ENCODE results near the gene RFC4.

DNA sequence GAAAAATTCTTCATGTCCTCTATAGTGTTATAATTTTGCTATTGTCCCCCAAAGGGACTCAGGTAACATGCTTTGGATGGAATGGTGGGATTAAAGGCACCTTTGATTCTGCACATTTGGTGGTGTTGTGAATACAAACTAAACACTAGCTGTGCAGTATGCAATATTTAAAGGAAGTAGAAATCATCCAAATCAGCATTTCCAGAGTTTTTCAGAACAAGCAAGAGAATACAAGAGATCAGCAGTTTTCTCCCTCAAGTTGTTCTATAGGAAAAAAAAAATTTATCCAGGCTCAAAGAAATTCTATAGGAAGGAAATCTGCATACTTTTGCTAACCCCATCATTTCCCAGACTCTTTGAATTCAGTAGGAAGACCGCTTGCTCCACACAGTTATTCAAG is 26.0 kb upstream of the RFC4 start:
- TF ChIP-seq YY1 (tag by site-specific recombination; IDR thresholded peaks at IDR 0.05): no peak
- TF ChIP-seq, protein P1, sequence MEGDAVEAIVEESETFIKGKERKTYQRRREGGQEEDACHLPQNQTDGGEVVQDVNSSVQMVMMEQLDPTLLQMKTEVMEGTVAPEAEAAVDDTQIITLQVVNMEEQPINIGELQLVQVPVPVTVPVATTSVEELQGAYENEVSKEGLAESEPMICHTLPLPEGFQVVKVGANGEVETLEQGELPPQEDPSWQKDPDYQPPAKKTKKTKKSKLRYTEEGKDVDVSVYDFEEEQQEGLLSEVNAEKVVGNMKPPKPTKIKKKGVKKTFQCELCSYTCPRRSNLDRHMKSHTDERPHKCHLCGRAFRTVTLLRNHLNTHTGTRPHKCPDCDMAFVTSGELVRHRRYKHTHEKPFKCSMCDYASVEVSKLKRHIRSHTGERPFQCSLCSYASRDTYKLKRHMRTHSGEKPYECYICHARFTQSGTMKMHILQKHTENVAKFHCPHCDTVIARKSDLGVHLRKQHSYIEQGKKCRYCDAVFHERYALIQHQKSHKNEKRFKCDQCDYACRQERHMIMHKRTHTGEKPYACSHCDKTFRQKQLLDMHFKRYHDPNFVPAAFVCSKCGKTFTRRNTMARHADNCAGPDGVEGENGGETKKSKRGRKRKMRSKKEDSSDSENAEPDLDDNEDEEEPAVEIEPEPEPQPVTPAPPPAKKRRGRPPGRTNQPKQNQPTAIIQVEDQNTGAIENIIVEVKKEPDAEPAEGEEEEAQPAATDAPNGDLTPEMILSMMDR (tag by site-specific recombination; IDR thresholded peaks at IDR 0.05): no peak

All from HEK293 (cell line).